Caco-2 (cell line): Measurements from ENCODE around the gene PRKAG2. TPM values are rescaled to one million over a fixed set of nuclear protein-coding genes. Genes with fewer than 3 reads are reported as not detected.

Experiments used
- BruUV-seq: library from RNA; stranded (reverse); fragments of 400-500 nt; replicated peaks from 2 replicates; lab custom pipeline; 2021; lab: Mats Ljungman, UMichigan
- CTCF ChIA-PET: fragments of 300-600 bp; sonication (Branson Sonifier 250); formaldehyde crosslinking; loops from one replicate; lab custom pipeline; 2022; ENCODE audit warnings: antibody characterized with exemption; lab: Charles Lee
- POLR2A ChIA-PET: fragments of 300-600 bp; sonication (Branson Sonifier 250); formaldehyde crosslinking; loops from one replicate; lab custom pipeline; 2022; ENCODE audit warnings: antibody characterized with exemption; lab: Charles Lee
- DNase-seq, 2 experiments: peaks; one replicate each; pipeline versions ENCODE4 v3.0.0 to v3.0.0-alpha.2; 2020 to 2022
- H3K27me3 ChIP-seq: replicated peaks from 2 replicates; pipeline ENCODE4 v1.6.0; 2011; ENCODE audit warnings: low read length; ENCODE audit not compliant: control insufficient read depth, insufficient read depth
- H3K36me3 ChIP-seq: 2 replicates; pipeline ENCODE4 v1.5.1; 2011; ENCODE audit warnings: low read length; ENCODE audit not compliant: control insufficient read depth, insufficient read depth
- H3K4me1 ChIP-seq: fragments of 250-450 bp; sonication (Bioruptor Pico); 2 replicates; pipeline ENCODE4 v1.5.1; 2020; ENCODE audit warnings: mild to moderate bottlenecking
- H3K4me3 ChIP-seq: 2 replicates; pipeline ENCODE4 v1.5.1; 2011; ENCODE audit warnings: low read depth, mild to moderate bottlenecking, control low read depth, low read length
- H3K9me3 ChIP-seq: fragments of 250-450 bp; sonication (Bioruptor Pico); 2 replicates; pipeline ENCODE4 v1.5.1; 2020; ENCODE audit warnings: mild to moderate bottlenecking, moderate library complexity
- H3K27ac Mint-ChIP-seq: one replicate; pipeline ENCODE4 v1.8.0; 2022; ENCODE audit warnings: mixed read lengths; ENCODE audit not compliant: unreplicated experiment
- H3K27me3 Mint-ChIP-seq: one replicate; pipeline ENCODE4 v1.8.0; 2022; ENCODE audit warnings: mixed read lengths; ENCODE audit not compliant: insufficient read depth, unreplicated experiment
- H3K36me3 Mint-ChIP-seq: one replicate; pipeline ENCODE4 v1.8.0; 2022; ENCODE audit warnings: mild to moderate bottlenecking, mixed read lengths; ENCODE audit not compliant: insufficient read depth, unreplicated experiment
- H3K4me1 Mint-ChIP-seq: one replicate; pipeline ENCODE4 v1.8.0; 2022; ENCODE audit warnings: low read depth, mixed read lengths; ENCODE audit not compliant: unreplicated experiment
- H3K4me3 Mint-ChIP-seq: one replicate; pipeline ENCODE4 v1.8.0; 2022; ENCODE audit warnings: mild to moderate bottlenecking, moderate library complexity, mixed read lengths; ENCODE audit not compliant: unreplicated experiment
- H3K9me3 Mint-ChIP-seq: one replicate; pipeline ENCODE4 v1.8.0; 2022; ENCODE audit warnings: mixed read lengths; ENCODE audit not compliant: unreplicated experiment
- CTCF ChIP-seq, 2 experiments: fragments of 200-600 bp in 1 of 2; IDR thresholded peaks; 1 replicate in 1 of 2; 2 replicates in 1 of 2; pipeline versions ENCODE4 v1.5.1 to v1.8.0; 2011 to 2022; ENCODE audit warnings: antibody characterized with exemption in 1 of 2, control low read depth in 1 of 2, inconsistent platforms in 1 of 2, low read depth in 1 of 2, low read length in 1 of 2, mild to moderate bottlenecking in 1 of 2, moderate library complexity in 1 of 2; ENCODE audit not compliant: insufficient read depth in 1 of 2, severe bottlenecking in 1 of 2, unreplicated experiment in 1 of 2
- intact Hi-C: fragments of 100-400 bp; cut with micrococcal nuclease; formaldehyde crosslinking; loops from one replicate; pipeline ENCODE4 v1.10.0; 2022; ENCODE audit not compliant: unreplicated experiment
- total RNA-seq: library from RNA; stranded (reverse); gene quantifications from 2 replicates; pipeline ENCODE4 v1.2.3, GENCODE V29; 2022

PRKAG2 gene
- total RNA-seq, 1 experiment from 2014 or later, result 15.9 TPM

DNA sequence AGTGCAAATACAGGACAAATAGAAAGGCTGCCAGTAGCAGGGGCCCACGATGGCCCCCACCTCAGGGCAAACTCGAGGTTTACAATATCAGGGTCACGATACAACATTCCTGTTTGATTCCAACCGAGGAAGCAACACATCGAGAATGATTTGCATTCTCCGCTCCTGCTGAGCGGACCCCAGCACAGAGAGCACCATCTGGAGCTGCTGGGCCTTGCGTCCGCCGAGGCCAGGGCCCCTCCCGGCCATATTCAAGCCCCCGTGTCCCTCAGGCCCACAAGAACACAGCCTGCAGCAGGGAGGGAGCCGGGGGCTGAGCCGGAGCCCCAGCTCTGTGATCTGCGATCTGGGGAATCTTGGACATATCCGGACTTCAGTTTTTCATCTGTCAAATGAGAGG lies 84.3 kb downstream of the PRKAG2 start:
- DNase-seq, result no peak
- H3K27me3 ChIP-seq, result no peaks in the 10 kb centered on the region
- H3K4me1 ChIP-seq, result 0 out of 2 replicates have a peak, but pooled peaks cover 3% of the 10 kb centered on the region
- no peaks in the 10 kb centered on the region for H3K9me3 ChIP-seq
- intact Hi-C loops, result no loop called here
- Mint-ChIP-seq H3K4me3 (no peak overlapping the region), H3K4me1 (no peaks in the 10 kb centered on the region), H3K27ac (no peak overlapping the region), H3K36me3 (no peaks in the 10 kb centered on the region), H3K27me3 (no peaks in the 10 kb centered on the region), H3K9me3 (no peaks in the 10 kb centered on the region)
- no peaks in the 10 kb centered on the region for H3K36me3 ChIP-seq
- no TSS peak for BruUV-seq
- POLR2A ChIA-PET, result no interaction called here
- TF ChIP-seq CTCF (IDR thresholded peaks at IDR 0.05; ENCODE audit: insufficient read depth in 1 of 2, low read depth in 1 of 2, low read length in 1 of 2, severe bottlenecking in 1 of 2, unreplicated experiment in 1 of 2), result no peak
- no peak overlapping the region for H3K4me3 ChIP-seq
- CTCF ChIA-PET, result no interaction called here

- intact Hi-C loops, result no loop called here
- H3K27me3 ChIP-seq, result no peaks in the 10 kb centered on the region
- no peaks in the 10 kb centered on the region for H3K36me3 ChIP-seq
- no TSS peak for BruUV-seq
- Mint-ChIP-seq H3K4me1 (no peaks in the 10 kb centered on the region), H3K4me3 (no peak overlapping the region), H3K27me3 (peaks cover 2% of the 10 kb centered on the region), H3K9me3 (no peaks in the 10 kb centered on the region), H3K36me3 (no peaks in the 10 kb centered on the region), H3K27ac (no peak overlapping the region)
- CTCF ChIA-PET, result no interaction called here
- TF ChIP-seq CTCF (IDR thresholded peaks at IDR 0.05; ENCODE audit: insufficient read depth in 1 of 2, low read depth in 1 of 2, low read length in 1 of 2, severe bottlenecking in 1 of 2, unreplicated experiment in 1 of 2), result no peak
- POLR2A ChIA-PET, result no interaction called here
- H3K9me3 ChIP-seq, result no peaks in the 10 kb centered on the region
- DNase-seq, result no peak
- H3K4me3 ChIP-seq, result no peak overlapping the region
- 0 out of 2 replicates have a peak, but pooled peaks cover 3% of the 10 kb centered on the region for H3K4me1 ChIP-seq
Observed at GRCh38 chr7:151792086-151792485, 84.8 kb downstream of the PRKAG2 start.

DNA sequence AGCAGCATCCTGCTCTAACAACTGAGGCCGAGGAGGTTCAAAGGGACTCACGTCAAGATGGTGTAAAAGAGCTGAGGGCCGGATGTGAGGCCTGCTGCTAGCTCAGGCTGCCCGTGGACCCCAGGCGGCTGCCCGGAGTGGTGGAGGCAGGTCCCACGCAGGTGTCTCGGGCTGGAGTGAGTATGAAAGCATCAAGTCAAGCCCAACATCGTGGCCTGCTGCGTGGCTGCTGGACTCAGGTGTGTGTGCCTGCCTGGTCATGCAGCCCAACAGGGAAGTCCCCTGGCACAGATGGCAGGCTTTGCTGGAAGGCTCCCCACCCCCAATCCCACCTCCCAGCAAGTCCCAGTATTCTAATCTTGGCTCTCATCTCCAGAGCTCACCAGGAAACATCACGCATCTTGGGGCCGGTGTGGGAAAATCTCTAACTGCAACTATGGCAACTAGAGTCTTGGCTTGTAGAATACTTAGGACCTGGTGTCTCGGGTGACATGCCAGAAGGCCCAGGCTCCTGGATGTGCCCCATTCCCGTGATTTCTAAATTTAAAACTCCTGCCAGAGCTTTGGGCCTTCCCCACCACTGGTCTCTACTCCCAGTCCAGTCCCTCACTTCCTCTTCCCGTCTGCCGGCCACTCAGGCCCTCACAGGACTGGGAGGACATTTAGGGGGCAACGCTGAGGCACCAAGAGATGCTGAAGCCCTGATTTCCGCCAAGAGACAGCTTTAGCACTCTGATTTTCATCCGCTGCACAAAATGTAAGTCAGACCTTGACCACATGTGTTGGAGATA lies 85.9 kb downstream of the PRKAG2 start:
- no peaks in the 10 kb centered on the region for H3K9me3 Mint-ChIP-seq
- H3K36me3 Mint-ChIP-seq, result no peaks in the 10 kb centered on the region
- no peak overlapping the region for H3K4me3 ChIP-seq
- H3K4me1 Mint-ChIP-seq, result no peaks in the 10 kb centered on the region
- TF ChIP-seq CTCF (IDR thresholded peaks at IDR 0.05; ENCODE audit: insufficient read depth in 1 of 2, low read depth in 1 of 2, low read length in 1 of 2, severe bottlenecking in 1 of 2, unreplicated experiment in 1 of 2), result no peak
- POLR2A ChIA-PET, result no interaction called here
- no peak for DNase-seq
- no peaks in the 10 kb centered on the region for H3K9me3 ChIP-seq
- CTCF ChIA-PET, result no interaction called here
- intact Hi-C loops, result no loop called here
- H3K27me3 Mint-ChIP-seq, result peaks cover 3% of the 10 kb centered on the region
- H3K36me3 ChIP-seq, result no peaks in the 10 kb centered on the region
- H3K4me3 Mint-ChIP-seq, result no peak overlapping the region
- no peaks in the 10 kb centered on the region for H3K27me3 ChIP-seq
- no peak overlapping the region for H3K27ac Mint-ChIP-seq
- H3K4me1 ChIP-seq, result no peaks in the 10 kb centered on the region
- no TSS peak for BruUV-seq
